NCI-H774 (cell line): ENCODE data around the gene CEP112.
"Not testable (repeated sequence)": the region's sequence is repeated elsewhere in the genome, so short reads cannot be mapped to it uniquely, and the experiment has no call there.

ENCODE experiments used
- DNase-seq: peaks from one replicate; lab custom pipeline; 2025; lab: John Stamatoyannopoulos, UW

The CEP112 gene

GRCh38 chr17:66152756-66153155 is 39.2 kb downstream of the CEP112 start:
- no peak for DNase-seq

- no peak for DNase-seq
Observed at GRCh38 chr17:66150708-66151107, 41.2 kb downstream of the CEP112 start.

GRCh38 chr17:66149562-66149961 is 42.4 kb downstream of the CEP112 start:
- no peak for DNase-seq

DNA sequence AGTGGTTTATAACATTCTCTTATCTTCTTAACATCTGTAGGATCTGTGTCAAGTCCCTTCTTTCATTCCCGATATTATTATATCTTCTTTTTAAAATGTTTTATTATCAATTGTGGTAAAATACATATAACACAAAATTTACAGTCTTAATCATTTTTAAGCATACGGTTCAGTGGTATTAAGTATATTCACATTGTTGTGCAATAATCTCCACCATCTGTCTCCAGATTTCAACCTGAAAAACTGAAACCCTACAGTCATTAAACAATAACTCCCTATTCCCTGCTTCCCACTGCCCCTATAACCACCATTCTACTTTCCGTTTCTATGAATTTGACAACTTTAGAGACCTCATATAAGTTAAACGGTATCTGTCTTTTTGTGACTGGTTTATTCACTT is 45.5 kb downstream of the CEP112 start:
- no peak for DNase-seq

GRCh38 chr17:66143657-66144282 is 48.2 kb downstream of the CEP112 start:
- DNase-seq: no peak

GRCh38 chr17:66142428-66142827 is 49.5 kb downstream of the CEP112 start:
- no peak for DNase-seq

DNA sequence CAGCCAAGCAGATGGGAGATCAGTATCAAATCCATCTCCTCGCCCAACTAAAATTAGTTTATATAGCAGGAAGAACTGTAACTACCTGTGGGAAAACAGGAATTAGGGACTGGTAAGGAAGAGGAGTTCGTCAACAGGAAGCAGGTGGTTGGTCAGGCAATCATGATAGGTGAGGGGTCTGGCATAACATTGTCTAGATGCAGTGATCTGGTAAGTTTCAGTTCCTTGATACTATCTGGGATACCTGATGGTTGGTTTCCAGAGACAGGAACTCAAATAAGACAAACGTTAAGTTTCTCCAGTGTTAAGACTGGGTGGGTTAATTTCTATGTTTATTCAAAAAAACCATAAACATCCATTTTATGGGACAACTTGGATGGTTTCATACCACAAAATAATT is 53.8 kb downstream of the CEP112 start:
- no peak for DNase-seq

DNA sequence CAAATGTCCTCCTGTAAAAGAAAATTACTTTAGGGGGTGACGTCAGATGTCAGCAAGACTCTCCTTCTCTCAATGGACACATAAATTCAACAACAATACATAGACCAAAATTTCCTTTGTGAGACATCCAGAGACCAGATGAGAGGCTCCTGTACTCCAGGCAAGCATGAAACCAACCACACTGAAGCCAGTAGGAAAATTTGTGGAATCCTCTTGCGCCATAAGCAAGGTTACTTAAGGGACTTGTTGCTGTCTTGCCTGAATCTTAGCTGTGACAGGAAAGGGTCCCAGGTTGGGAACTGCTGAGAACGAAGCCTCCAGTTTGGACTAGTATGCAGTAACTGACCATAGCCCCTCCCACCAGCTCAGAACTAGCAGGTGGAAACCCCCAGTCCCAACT is 56.0 kb downstream of the CEP112 start:
- no peak for DNase-seq

DNA sequence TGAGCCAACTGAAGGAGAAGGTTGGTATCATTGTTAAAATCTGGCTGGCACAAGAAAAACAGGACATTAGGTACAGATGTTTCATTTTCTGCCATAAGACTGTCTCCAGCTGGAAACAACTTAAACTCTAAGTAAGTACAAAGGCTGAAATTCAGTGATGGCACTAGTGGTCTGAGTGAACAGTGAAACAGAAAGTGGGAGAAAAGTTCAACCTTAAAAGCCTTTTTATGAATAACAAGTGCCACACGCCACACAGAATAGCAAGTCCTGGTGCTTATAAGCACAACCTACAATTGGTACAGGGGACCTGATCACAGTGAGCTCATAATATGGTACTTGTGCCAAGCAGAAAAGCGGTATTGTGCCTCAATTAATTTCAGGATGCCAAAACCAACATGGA is 56.7 kb downstream of the CEP112 start:
- no peak for DNase-seq

DNA sequence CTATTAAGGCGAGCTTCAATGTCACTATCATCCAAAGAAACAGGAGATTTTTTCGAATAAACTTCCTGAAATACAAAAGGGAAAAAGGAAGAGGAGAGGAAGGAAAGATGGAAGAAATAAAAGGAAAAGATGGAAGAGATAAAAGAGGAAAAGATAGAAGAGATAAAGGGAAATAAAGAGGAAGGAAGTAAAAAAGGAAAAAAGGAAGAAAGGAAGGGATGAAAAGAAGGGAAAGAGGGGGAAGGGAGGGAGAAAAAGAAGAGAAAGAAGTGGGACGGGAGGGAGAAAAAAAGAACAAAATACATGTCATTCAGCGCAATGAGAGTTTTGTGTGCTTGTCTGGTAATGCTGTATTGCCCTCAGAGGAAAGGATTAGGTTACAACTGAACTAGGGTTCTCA is 62.2 kb downstream of the CEP112 start:
- no peak for DNase-seq

- no peak for DNase-seq
Observed at GRCh38 chr17:66126231-66126630, 65.7 kb downstream of the CEP112 start.

GRCh38 chr17:66123163-66123562 is 68.8 kb downstream of the CEP112 start:
- DNase-seq: no peak

- DNase-seq: no peak
Observed at GRCh38 chr17:66115246-66115645, 76.7 kb downstream of the CEP112 start.

DNA sequence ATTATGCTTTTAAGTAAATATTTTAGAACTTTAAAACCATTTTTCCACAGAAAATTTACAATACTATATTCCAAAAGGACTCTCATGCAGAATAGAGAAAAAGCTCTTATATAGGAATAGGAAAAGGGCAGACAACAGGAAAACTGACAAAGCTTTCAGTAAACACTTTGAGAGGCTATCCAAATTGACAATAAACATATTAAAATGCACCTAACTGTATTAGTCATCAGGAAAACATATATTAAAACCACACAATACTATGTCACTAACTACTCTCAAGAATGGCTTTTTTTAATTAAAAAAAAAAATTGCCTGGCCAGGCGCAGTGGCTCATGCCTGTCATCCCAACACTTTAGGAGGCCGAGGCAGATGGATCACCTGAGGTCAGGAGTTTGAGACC is 77.3 kb downstream of the CEP112 start:
- DNase-seq: peak; percentile 23

GRCh38 chr17:66107731-66108130 is 84.2 kb downstream of the CEP112 start:
- no peak for DNase-seq

GRCh38 chr17:66098040-66098439 is 93.9 kb downstream of the CEP112 start:
- DNase-seq: no peak

GRCh38 chr17:66094727-66095126 is 97.2 kb downstream of the CEP112 start:
- no peak for DNase-seq

DNA sequence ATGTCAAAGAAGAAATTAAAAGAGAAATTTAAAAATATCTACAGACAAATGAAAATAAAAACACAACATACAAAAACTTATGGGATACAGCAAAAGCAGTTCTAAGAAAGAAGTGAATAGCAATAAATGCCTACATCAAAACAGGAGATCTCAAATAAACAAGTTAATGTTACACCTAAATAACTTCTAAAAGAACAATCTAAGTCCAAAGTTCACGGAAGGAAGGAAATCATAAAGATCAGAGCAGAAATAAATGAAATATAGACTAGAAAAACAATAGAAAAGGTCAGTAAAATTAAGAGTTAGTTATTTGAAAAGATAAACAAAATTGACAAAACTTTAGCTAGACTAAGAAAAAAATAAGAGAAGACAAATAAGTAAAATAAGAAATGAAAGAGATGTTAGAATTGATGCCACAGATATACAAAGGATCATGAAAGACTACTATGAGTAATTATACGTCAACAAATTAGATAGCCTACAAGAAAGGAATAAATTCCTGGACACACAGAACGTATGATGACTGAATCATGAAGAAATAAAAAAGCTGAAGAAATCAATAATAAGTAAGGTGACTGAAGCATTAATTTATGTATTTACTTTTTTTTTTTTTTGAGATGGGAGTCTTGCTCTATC is 100.4 kb downstream of the CEP112 start:
- DNase-seq: no peak

DNA sequence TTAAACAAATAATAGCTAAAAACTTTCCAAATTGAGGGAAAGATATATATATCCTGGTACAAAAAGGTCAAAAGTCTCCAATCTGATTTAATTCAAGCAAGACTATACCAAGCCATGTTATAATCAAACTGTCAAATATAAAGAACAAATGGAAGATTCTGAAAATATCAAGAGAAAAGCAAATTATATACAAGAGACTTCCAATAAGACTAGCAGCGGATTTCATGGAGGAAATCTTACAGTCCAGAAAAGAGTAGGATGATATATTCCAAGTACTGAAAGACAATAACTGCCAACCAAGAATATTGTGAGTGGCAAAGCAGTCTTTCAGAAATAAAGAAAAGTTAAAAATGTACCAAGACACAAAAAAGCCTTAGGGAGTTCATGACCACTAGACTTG is 102.2 kb downstream of the CEP112 start:
- DNase-seq: no peak

DNA sequence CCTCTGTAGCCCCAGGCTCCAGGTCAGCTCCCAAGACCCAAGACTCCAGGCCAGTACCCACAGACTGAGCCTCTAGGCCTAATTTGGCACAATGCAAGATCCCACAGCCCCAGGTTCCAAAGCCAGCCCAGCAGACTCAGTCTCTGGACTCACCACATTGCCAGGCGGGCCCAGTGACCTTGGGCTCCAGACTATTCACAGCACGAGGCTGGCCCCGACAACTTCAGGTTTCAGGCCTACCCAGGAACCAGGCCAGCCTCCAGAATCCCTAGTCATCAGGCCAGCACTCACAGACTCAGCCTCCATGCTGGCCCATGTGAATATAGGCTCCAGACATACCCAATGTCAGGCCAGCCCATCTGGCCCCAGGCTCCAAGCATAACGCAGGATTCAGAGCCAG is 103.8 kb downstream of the CEP112 start:
- DNase-seq: no peak

GRCh38 chr17:66087073-66087472 is 104.9 kb downstream of the CEP112 start:
- DNase-seq: no peak

DNA sequence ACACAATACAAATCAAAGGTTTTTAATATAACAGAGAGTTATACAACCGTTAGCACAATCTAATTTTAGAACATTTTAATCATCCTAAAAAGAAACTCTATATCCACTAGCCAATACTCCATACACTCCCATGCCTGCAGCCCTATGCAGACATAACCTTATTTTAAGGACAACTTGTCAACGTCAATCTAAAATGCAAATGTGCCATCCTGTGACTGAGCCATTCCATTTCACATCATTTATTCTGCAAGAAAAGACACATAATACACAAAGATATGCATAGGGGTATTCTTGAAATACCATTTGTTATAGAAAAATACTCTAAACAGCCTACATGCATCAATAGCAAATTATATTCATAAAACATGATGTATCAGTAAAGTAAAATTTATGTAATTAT is 106.7 kb downstream of the CEP112 start:
- no peak for DNase-seq

GRCh38 chr17:66080670-66081069 is 111.3 kb downstream of the CEP112 start:
- DNase-seq: not testable (repeated sequence)

DNA sequence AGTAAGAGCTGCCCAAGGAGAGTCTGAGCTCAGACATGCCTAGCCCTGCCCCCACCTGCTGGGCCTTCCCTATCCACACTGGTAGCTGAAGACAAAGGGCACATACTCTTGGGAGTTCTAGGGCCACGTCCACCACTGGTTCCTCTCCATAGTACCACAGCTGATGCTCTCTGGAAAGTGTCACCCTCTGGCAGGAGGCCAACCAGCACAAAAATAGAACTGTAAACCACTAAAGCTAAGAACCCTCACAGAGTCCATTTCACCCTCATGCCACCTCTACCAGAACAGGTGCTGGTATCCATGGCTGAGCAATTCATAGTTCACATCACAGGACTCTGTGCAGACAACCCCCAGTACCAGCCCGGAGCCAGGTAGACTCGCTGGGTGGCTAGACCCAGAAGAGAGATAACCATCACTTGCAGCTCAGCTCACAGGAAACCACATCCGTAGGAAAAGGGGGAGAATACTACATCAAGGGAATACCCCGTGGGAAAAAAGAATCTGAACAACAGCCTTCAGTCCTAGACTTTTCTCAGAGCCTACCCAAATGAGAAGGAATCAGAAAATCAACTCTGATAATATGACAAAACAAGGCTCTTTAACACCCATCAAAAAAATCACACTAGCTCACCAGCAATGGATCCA is 115.3 kb downstream of the CEP112 start:
- no peak for DNase-seq
